A549 treated with CORT108297 at 1 μM for 4 hours (cell line): ENCODE results near the gene CDC42EP4. TPM values are rescaled to one million over a fixed set of nuclear protein-coding genes. Genes with fewer than 3 reads are reported as not detected.

Experiments used
- total RNA-seq: library from RNA; stranded (reverse); fragments of 200-300 nt; extraction: Qiagen RNA extraction; gene quantifications from 5 replicates; pipeline ENCODE4 v1.2.3, GENCODE V29; 2022

Gene CDC42EP4, protein sequence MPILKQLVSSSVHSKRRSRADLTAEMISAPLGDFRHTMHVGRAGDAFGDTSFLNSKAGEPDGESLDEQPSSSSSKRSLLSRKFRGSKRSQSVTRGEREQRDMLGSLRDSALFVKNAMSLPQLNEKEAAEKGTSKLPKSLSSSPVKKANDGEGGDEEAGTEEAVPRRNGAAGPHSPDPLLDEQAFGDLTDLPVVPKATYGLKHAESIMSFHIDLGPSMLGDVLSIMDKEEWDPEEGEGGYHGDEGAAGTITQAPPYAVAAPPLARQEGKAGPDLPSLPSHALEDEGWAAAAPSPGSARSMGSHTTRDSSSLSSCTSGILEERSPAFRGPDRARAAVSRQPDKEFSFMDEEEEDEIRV
- 59.6 to 77.9 TPM (median 74.8 TPM) in 5 replicates for total RNA-seq

DNA sequence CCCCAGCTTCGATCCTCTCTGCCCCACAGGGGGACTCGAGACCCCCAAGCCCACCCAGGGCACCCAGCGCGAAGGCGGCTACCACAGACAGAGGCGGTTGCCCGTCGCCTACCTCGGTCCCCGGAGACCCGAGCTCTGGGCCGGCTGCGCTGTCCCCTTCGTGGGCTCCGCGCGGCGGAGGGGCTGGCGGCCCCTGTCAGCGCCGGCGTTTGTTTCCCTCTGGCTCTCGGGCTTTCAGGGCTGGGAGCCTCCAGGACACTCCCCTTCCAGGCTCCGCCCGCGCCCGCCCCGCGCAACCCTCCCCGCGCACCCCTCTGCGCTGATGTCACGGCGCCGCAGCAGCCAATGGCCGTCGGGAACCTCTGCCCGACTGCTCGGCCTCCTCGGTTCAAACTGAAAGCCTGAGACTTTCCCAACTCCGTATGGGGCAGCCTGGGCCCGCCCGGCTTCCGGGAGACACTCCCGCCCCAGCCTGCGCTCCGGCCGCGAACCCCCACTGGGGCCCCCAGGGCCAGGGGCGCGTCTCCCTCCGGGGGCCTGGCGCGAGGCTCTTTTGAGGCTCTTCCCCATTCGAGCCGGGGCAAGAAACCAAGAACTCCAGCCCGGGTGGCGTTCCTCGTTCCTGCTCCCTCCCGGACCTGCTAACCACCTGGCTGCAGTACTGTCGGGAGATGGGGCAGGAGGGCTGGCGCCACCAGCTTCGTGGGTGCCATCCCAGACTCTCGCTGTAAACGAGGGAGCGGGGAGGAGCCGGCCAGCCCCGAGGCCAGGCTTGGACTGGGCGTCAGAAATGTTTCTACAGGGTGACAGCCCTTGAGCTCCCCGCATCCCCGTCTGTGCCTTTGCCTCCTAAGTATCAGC is at the start of gene CDC42EP4:
CDC42EP4 (minus strand) TSS at position 221 of the 861 bp plus-strand sequence. CDS start 25,501 bp downstream, outside the sequence.

DNA sequence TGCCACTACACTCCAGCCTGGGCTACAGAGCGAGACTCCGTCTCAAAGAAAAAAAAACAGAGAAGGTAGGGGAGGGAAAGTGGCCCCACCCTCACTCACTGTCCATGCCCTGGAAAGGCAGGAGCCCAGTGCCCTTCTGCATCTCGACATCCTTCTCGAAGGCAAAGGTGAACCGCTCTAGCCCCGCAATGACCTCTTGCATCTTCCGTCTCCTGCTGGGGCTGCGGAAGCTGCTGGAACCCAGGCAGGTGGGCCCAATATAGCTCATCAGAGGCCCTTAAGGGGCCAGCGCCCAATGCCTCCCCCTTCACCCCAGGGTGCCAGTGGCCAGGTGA is 50.2 kb downstream of the CDC42EP4 start, which contains the start of gene CPSF4L:
CPSF4L (minus strand) TSS at position 264 of the 335 bp plus-strand sequence; CDS start at position 202, 62 bp downstream.

Other genes with a start within 250 kb of the CDC42EP4 start
- gene SLC39A11, start 219.3 kb downstream of the CDC42EP4 start, total RNA-seq, result 15.2 to 16.3 TPM (median 15.6 TPM) in 5 replicates
- 0.08 to 0.14 TPM (median 0.09 TPM) in 5 replicates for gene SSTR2, start 147.0 kb downstream of the CDC42EP4 start, total RNA-seq
- gene COG1, start 118.9 kb downstream of the CDC42EP4 start, total RNA-seq, result 17.7 to 21.8 TPM (median 18.8 TPM) in 5 replicates
- gene CPSF4L, start 50.1 kb downstream of the CDC42EP4 start, total RNA-seq, result 0.13 TPM in 1 of 5 replicates, not detected in the others